Peyer's patch (tissue), 4 donors: Measurements from ENCODE around the gene FMN1.

Experiments used
- CTCF ChIP-seq, 6 experiments: fragments of 450-650 bp in 4 of 6; fragments of 200-600 bp in 2 of 6; sonication (generic) in 1 of 6; IDR thresholded peaks; one replicate each; pipeline ENCODE4 v1.5.1; 2017 to 2019; ENCODE audit warnings: antibody characterized with exemption in 6 of 6, mild to moderate bottlenecking in 3 of 6, moderate library complexity in 1 of 6
- POLR2A ChIP-seq, 2 donors: fragments of 450-650 bp; IDR thresholded peaks; one replicate each; pipeline ENCODE4 v1.5.1; 2017; ENCODE audit warnings: antibody characterized with exemption in 2 of 2, mild to moderate bottlenecking in 2 of 2, moderate library complexity in 2 of 2

GRCh38 chr15:32879980-32880379, 314.5 kb downstream of the FMN1 start:
- TF ChIP-seq POLR2A (IDR thresholded peaks at IDR 0.05): no peak
- no peak for TF ChIP-seq CTCF (IDR thresholded peaks at IDR 0.05)
